ENCODE data around the gene FHAD1.
A peak's percentile ranks its signal among the peaks of the same experiment; 100 is the strongest.
"Not testable (repeated sequence)": the region's sequence is repeated elsewhere in the genome, so short reads cannot be mapped to it uniquely, and the experiment has no call there.

Gene FHAD1

GRCh38 chr1:15380601-15381508 is 133.8 kb downstream of the FHAD1 start:
- no peak for DNase-seq

DNA sequence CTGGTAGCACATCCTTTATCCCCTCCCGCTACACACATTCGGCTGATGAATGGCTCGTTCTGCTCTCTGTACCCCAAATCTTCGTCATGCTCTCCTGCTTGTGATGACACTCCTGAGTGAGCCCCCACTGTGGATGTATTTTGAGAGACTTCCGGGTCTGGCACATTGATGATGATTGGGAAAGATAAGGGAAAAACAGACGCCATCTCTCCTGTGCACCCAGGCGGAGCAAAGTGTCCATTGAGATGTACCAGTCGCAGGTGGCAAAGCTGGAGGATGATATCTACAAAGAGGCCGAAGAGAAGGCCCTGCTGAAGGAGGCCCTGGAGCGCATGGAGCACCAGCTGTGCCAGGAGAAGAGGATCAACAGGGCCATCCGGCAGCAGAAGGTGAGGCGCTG is 134.8 kb downstream of the FHAD1 start:
- DNase-seq = no peak

- no peak for DNase-seq
Observed at GRCh38 chr1:15382601-15383518, 135.8 kb downstream of the FHAD1 start.

GRCh38 chr1:15383810-15384209 is 136.8 kb downstream of the FHAD1 start:
- no peak for DNase-seq

DNA sequence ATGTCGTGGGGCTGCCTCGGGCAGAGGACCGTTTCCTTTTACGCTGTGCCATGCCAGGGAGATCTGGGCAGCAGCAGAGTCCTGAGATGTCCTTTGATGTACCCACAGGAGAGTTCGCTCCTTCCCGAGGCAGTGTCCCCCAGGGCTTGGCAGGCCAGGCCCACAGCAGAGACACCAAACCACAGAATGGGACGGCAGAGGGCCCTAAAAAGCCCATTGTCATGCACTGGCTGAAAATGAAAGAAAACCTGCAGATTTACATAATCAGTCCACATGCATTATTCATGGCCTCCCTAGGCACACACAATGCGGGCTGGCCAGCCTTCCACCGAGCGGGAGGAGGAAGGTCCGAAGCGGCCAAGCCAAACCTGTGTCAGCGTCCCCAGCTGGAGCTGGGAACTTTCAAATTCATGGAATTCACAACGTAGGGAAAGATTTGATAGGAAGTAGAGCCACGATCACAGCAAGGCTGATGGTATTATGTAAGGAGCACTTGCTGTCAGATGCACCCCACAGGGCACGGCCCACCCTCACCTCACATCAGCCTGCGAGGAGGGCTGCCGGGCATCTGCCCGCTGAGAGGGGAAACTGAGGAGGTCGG is 137.4 kb downstream of the FHAD1 start:
- DNase-seq = no peak

GRCh38 chr1:15385420-15385819 is 138.4 kb downstream of the FHAD1 start:
- no peak for DNase-seq

DNA sequence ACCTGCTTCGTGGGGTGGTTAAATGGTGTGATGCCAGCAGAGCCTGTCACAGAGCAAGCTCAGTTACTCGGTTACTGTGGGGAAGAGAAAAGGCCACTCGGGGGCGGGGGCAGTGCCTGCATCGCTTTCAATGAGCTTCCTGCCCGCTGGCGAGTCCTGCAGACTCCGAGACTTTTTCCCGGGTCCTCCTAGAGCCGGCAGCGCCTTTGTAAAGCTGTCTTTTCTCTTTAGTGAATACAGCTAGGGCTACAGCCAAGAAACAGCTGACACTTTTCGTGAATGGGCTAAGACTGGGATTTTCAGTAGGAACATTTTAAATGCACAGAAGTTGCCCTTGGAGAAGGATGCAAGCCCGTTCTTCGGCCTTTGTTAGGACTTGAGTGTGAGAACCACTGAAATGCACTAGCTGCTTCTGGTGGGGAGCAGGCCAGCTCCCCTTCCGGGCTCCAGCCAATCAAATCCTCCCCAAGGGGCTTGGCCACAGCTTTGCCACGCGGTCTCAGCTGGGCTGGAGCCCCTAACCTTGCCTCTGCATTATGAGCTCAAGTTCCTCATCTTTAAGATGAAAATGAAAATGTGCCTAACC is 139.2 kb downstream of the FHAD1 start:
- peak in 1 of 2 donors; percentile 17 for DNase-seq

DNA sequence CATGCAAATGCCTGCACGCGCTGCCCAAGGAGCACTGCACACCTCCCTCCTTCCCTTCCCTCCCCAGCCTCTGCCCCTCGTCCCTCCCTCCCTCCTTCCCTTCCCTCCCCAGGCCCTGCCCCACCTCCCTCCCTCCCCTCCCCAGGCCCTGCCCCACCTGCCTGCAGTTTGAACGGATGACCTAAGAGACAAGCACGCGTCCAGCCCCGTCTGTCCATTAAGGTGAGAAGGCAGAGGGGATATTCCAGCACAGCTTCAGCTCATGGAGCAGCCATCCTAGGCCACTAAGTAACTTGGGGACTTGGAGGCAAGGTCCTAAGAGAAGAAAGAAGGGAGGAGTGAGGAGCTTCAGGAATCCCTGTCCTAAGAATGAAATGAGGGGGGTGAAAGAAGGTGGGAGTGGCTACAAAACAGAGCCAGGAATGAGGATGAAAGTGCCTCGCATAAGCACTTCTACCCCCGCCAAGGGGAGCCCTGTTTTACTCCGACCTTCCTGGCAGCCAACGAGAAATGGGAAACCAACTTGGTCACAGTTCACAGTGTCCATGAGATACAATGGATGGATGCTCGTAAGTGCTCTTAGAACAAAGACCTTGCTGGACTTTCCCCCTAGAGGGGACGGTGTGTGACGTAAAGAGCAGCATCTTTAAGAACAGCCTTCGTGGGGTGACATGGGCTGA is 141.3 kb downstream of the FHAD1 start:
- DNase-seq = no peak

DNA sequence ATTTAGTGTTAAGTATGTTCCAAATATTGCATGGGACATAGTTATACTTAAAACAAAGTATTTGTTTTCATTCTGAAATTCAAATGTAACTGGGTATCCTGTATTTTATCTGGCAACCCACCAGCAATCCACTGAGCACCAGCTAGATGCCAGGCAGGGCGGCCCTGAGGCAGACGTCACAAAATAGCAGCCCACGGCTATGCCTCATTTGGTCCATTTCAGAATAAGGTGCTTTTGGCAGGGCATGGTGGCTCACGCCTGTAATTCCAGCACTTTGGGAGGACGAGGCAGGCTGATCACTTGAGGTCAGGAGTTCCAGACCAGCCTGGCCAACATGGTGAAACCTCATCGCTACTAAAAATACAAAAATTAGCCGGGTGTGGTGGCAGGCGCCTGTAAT is 142.8 kb downstream of the FHAD1 start:
- not testable (repeated sequence) for DNase-seq

DNA sequence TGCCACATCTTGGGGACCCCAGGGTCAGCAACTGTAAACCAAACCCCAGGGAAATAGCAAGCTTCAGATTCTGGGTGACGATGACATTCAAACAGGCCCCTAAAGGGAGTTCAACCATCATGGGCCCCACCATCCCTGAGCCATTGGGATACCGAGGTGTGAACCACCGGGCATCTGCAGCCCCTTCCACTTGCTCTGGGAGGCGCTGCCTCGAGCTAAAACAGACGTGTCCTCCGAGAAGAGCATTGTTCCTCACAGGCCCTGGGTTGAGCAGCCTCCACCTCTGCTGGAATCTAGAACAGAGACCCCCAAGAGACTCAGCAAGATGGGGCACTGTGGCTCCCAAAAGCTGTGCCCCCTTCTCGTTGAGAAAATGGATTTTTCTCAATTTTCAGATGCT is 143.6 kb downstream of the FHAD1 start:
- no peak for DNase-seq

- DNase-seq = no peak
Observed at GRCh38 chr1:15391366-15391765, 144.3 kb downstream of the FHAD1 start.

DNA sequence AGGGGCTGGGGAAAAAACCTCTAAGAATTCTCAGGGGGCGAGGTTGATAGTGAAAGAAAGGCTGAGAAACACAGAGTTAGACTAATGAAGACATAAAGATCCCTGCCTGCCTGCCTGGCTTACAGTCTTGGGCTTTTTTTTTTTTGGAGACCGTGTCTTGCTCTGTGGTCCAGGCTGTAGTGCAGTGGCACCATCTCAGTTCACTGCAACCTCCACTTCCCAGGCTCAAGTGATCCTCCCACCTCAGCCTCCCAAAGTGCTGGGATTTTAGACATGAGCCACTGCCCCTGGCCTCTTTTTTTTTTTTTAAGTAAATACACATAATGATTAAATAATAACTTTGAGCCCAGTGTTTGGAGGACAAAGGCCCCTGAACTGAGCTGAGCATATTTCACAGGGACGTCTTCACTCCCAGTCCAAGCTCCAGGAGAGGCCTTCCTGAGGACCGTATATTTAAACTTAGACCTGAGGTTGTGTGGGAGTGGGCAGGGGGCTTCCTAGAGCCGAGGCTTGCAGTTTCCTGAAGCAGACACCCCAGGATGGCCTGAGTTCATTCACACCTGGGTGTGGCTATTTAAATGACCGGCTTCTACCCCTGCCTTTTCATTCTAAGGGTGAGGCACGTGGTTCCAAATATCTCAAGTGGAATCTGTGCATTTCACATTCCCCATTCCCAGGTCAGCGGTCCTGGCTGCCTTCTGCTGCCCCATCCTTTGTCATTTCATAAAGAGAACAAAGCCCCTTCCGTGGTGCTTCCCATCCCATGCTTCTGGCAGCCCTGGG is 146.6 kb downstream of the FHAD1 start:
- no peak for DNase-seq

DNA sequence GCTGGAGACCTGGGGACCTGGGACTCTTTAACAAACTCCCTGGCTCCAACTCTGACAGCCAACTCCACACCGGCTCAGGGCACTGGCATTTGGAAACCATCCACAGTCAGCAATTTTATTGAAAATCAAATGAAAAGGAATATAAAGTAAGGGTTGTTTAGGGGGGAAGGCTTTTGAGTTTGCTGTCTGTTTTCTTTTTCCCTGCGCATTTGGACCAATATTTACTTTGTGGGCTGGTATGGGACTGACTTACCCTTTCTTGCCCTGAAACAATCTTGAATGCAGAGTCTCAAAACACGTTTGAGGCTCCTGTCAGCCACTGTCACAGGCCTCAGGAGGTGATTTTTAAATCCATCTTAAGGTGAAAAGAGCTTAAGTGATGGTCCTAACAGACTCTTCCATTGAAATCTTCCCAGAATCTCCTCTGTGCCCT is 147.3 kb downstream of the FHAD1 start:
- DNase-seq = no peak

GRCh38 chr1:15397236-15397635 is 150.2 kb downstream of the FHAD1 start:
- no peak for DNase-seq

DNA sequence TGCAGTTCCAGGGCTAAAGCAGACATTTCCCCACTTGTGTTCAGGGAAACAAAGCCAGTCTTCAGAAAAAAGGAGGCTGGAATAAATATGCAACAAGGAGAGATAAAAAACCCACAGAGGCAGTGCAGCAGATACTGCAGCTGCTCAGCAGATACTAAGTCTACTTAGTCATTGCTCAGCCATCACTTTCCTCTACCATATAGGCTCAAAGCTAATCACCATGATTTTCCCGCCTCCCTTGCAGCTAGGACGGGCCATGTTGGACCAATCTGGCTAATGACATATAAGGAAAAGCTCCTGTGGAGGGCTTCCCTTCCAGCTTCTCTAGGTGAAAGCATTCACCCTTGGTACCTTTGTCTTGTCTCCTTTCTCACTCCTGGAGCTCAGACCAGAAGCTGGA is 152.7 kb downstream of the FHAD1 start:
- no peak for DNase-seq

- DNase-seq = no peak
Observed at GRCh38 chr1:15400627-15401026, 153.6 kb downstream of the FHAD1 start.

GRCh38 chr1:15401391-15402055 is 154.5 kb downstream of the FHAD1 start:
- DNase-seq = no peak

GRCh38 chr1:15402809-15403450 is 155.9 kb downstream of the FHAD1 start:
- DNase-seq = no peak

DNA sequence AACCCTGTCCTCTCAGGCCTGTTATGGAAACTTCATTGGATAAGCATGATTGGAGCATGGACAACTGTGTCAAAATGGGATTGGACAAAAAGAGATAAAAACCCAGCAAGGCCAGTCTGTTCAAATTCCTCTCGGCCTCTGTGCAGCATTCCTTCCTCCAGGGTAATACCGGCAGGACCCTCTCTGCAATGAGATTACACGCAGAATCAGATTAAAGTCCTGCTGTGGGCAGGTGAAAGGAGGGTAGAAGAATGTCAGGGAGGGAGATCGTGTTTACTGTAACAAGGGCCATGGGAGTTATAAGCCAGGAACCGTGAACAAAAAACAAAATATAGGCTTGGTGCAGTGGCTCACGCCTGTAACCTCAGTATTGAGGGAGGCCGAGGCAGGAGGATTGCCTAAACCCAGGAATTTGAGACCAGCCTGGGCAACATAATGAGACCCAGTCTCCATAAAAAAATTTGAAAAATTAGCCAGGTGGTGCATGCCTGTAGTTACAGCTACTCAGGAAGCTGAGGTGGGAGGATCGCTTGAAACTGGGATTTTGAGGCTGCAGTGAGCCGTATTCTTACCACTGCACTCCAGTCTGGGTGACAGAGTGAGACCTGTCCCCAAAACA is 157.0 kb downstream of the FHAD1 start:
- DNase-seq = no peak
